Esophagus muscularis mucosa (tissue), 4 donors: ENCODE data around the gene PRPF18.

Experiments
- EP300 ChIP-seq: sonication (generic); formaldehyde crosslinking; IDR thresholded peaks from one replicate; pipeline ENCODE4 v1.6.1; 2017; ENCODE audit warnings: antibody characterized with exemption
- POLR2A ChIP-seq: fragments of 450-650 bp; IDR thresholded peaks from one replicate; pipeline ENCODE4 v1.6.1; 2017; ENCODE audit warnings: antibody characterized with exemption, moderate library complexity, mild to moderate bottlenecking, low read depth
- POLR2AphosphoS5 ChIP-seq, 2 donors: sonication (generic); formaldehyde crosslinking; IDR thresholded peaks; one replicate each; pipeline ENCODE4 v1.6.1; 2017; ENCODE audit warnings: antibody characterized with exemption in 2 of 2
- TF ChIP-seq, protein P1 (sequence below), 3 experiments: fragments of 200-600 bp in 2 of 3; fragments of 450-650 bp in 1 of 3; sonication (generic) in 2 of 3; IDR thresholded peaks; one replicate each; pipeline ENCODE4 v1.5.1; 2017 to 2019; ENCODE audit warnings: antibody characterized with exemption in 3 of 3, mild to moderate bottlenecking in 2 of 3, moderate library complexity in 1 of 3

DNA sequence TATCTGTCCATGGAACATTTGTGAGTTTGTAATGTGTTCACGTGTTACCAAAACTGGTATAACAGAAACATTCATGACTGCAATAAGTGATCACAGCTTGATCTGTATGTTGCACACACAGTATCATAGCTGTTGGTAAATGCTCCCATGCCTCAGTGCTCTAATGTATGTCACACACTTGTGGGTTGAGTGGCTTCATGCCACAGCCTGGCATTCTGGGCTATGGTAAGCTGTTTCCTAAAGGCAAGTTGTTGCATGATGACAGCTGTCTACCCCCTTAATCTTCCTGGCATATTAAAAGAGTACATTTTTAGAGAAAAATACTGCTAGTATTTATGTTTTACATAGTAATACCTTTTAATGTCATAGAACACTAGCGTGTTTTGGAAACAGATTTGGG, 35.2 kb downstream of the PRPF18 start:
- TF ChIP-seq, protein P1, sequence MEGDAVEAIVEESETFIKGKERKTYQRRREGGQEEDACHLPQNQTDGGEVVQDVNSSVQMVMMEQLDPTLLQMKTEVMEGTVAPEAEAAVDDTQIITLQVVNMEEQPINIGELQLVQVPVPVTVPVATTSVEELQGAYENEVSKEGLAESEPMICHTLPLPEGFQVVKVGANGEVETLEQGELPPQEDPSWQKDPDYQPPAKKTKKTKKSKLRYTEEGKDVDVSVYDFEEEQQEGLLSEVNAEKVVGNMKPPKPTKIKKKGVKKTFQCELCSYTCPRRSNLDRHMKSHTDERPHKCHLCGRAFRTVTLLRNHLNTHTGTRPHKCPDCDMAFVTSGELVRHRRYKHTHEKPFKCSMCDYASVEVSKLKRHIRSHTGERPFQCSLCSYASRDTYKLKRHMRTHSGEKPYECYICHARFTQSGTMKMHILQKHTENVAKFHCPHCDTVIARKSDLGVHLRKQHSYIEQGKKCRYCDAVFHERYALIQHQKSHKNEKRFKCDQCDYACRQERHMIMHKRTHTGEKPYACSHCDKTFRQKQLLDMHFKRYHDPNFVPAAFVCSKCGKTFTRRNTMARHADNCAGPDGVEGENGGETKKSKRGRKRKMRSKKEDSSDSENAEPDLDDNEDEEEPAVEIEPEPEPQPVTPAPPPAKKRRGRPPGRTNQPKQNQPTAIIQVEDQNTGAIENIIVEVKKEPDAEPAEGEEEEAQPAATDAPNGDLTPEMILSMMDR (IDR thresholded peaks at IDR 0.05), result no peak
- no peak for TF ChIP-seq POLR2AphosphoS5 (IDR thresholded peaks at IDR 0.05)
- no peak for TF ChIP-seq POLR2A
- no peak for TF ChIP-seq EP300
